Hepatocyte (in vitro differentiated cells): ENCODE results near the gene ATAD3B. TPM values are rescaled to one million over a fixed set of nuclear protein-coding genes. Genes with fewer than 3 reads are reported as not detected.
"Not testable (repeated sequence)": the region's sequence is repeated elsewhere in the genome, so short reads cannot be mapped to it uniquely, and the experiment has no call there.

Source experiments
- DNase-seq: peaks from one replicate; pipeline ENCODE4 v3.0.0-alpha.2; 2016; ENCODE audit warnings: low spot score
- H2AFZ ChIP-seq: fragments of 200-600 bp; sonication (generic); 2 replicates; pipeline ENCODE4 v1.6.0; 2016; ENCODE audit warnings: antibody characterized with exemption, mild to moderate bottlenecking
- H3K27ac ChIP-seq: fragments of 200-600 bp; sonication (generic); 2 replicates; pipeline ENCODE4 v1.5.1; 2016; ENCODE audit warnings: mild to moderate bottlenecking
- H3K27me3 ChIP-seq: fragments of 200-600 bp; sonication (generic); 2 replicates; pipeline ENCODE4 v1.6.1; 2016
- H3K36me3 ChIP-seq: fragments of 200-600 bp; sonication (generic); replicated peaks from 2 replicates; pipeline ENCODE4 v1.5.1; 2016; ENCODE audit warnings: low read depth; ENCODE audit not compliant: insufficient read depth
- H3K4me1 ChIP-seq: fragments of 200-600 bp; sonication (generic); 2 replicates; pipeline ENCODE4 v1.5.1; 2016; ENCODE audit warnings: mild to moderate bottlenecking, moderate library complexity; ENCODE audit not compliant: insufficient read depth
- H3K4me2 ChIP-seq: fragments of 200-600 bp; sonication (generic); 2 replicates; pipeline ENCODE4 v1.6.0; 2016
- H3K4me3 ChIP-seq: fragments of 200-600 bp; sonication (generic); 2 replicates; pipeline ENCODE4 v1.5.1; 2016; ENCODE audit warnings: mild to moderate bottlenecking
- H3K79me2 ChIP-seq: fragments of 200-600 bp; sonication (generic); 2 replicates; pipeline ENCODE4 v1.6.0; 2017; ENCODE audit warnings: mild to moderate bottlenecking
- H3K9me2 ChIP-seq: fragments of 200-600 bp; sonication (generic); replicated peaks from 2 replicates; pipeline ENCODE4 v1.6.0; 2017; ENCODE audit warnings: mild to moderate bottlenecking; ENCODE audit not compliant: insufficient read depth
- H3K9me3 ChIP-seq: fragments of 200-600 bp; sonication (generic); 2 replicates; pipeline ENCODE4 v1.5.1; 2016; ENCODE audit warnings: low read depth, mild to moderate bottlenecking
- H4K20me1 ChIP-seq: fragments of 200-600 bp; sonication (generic); 2 replicates; pipeline ENCODE4 v1.6.0; 2016; ENCODE audit warnings: mild to moderate bottlenecking; ENCODE audit not compliant: insufficient read depth, poor library complexity, severe bottlenecking
- CTCF ChIP-seq: fragments of 200-600 bp; sonication (generic); IDR thresholded peaks from 2 replicates; pipeline ENCODE4 v1.5.1; 2016; ENCODE audit warnings: antibody characterized with exemption, mild to moderate bottlenecking; ENCODE audit not compliant: poor library complexity
- EZH2 ChIP-seq: fragments of 200-600 bp; sonication (generic); IDR thresholded peaks from 2 replicates; pipeline ENCODE4 v1.6.1; 2016; ENCODE audit warnings: antibody characterized with exemption, mild to moderate bottlenecking, borderline replicate concordance
- EZH2phosphoT487 ChIP-seq: fragments of 200-600 bp; sonication (generic); IDR thresholded peaks from one replicate; pipeline ENCODE4 v1.6.1; 2018; ENCODE audit warnings: antibody characterized with exemption, mild to moderate bottlenecking, low read depth, moderate library complexity; ENCODE audit not compliant: unreplicated experiment, severe bottlenecking
- WGBS: methylation state at CpG from one replicate; pipeline ENCODE4 v1.1.6; 2016; ENCODE audit warnings: low lambda C conversion rate; ENCODE audit errors: missing lambda C conversion rate; 5-methylcytosine and 5-hydroxymethylcytosine counted together
- polyA plus RNA-seq: library from polyadenylated mRNA; unstranded; fragments of >200 nt; fragmentation: Nextera tagmentation; extraction: Ambion mirVana; gene quantifications from 2 replicates; pipeline ENCODE4 v1.2.1, GENCODE V29; 2016
- total RNA-seq: library from RNA; depleted of rRNA; stranded (reverse); fragments of >200 nt; gene quantifications from 2 replicates; pipeline ENCODE4 v1.2.3, GENCODE V29; 2014

Gene ATAD3B
- total and polyA plus RNA-seq, 2 experiments from 2014 or later: 13.4 to 33.2 TPM

- H3K36me3 ChIP-seq: no peaks in the 10 kb centered on the region
- no peak for TF ChIP-seq EZH2
- TF ChIP-seq EZH2phosphoT487: no peak
- no peak for TF ChIP-seq CTCF
- no peak overlapping the region for H2AFZ ChIP-seq
- H3K79me2 ChIP-seq: peaks cover 41% of the 10 kb centered on the region
- no peak overlapping the region for H3K4me3 ChIP-seq
- H3K9me3 ChIP-seq: no peaks in the 10 kb centered on the region
- H3K27ac ChIP-seq: no peak overlapping the region
- 98% methylated on average over 22 of the region's 22 CpGs for WGBS
- H3K4me1 ChIP-seq: peaks cover 7% of the 10 kb centered on the region
- no peak for DNase-seq
- H4K20me1 ChIP-seq: peaks cover 3% of the 10 kb centered on the region
- H3K27me3 ChIP-seq: no peaks in the 10 kb centered on the region
- no peak overlapping the region for H3K4me2 ChIP-seq
- no peaks in the 10 kb centered on the region for H3K9me2 ChIP-seq
Observed at GRCh38 chr1:1477206-1477605, 5.6 kb downstream of the ATAD3B start.

- Histone ChIP-seq H3K4me2 (no peak overlapping the region), H3K9me3 (no peaks in the 10 kb centered on the region), H4K20me1 (no peaks in the 10 kb centered on the region), H3K4me1 (no peaks in the 10 kb centered on the region), H3K9me2 (no peaks in the 10 kb centered on the region), H2AFZ (no peak overlapping the region), H3K79me2 (peaks cover 19% of the 10 kb centered on the region), H3K27ac (no peak overlapping the region), H3K27me3 (no peaks in the 10 kb centered on the region), H3K36me3 (no peaks in the 10 kb centered on the region), H3K4me3 (no peak overlapping the region)
- no peak for TF ChIP-seq EZH2phosphoT487
- TF ChIP-seq EZH2: no peak
- TF ChIP-seq CTCF: no peak
- 96% methylated on average over 5 of the region's 42 CpGs for WGBS
- no peak for DNase-seq
Observed at GRCh38 chr1:1479547-1480487, 8.3 kb downstream of the ATAD3B start.

GRCh38 chr1:1480488-1480867 lies 8.9 kb downstream of the ATAD3B start:
- not testable (repeated sequence) for DNase-seq, H3K9me2 ChIP-seq, H3K9me3 ChIP-seq, H3K27ac ChIP-seq, H3K27me3 ChIP-seq, H3K4me1 ChIP-seq, H2AFZ ChIP-seq, H3K4me3 ChIP-seq, H4K20me1 ChIP-seq, H3K4me2 ChIP-seq, H3K36me3 ChIP-seq
- H3K79me2 ChIP-seq: peaks cover 17% of the 10 kb centered on the region
- 97% methylated on average over 12 of the region's 16 CpGs for WGBS

- peaks cover 12% of the 10 kb centered on the region for H3K79me2 ChIP-seq
- not testable (repeated sequence) for H2AFZ ChIP-seq, H3K4me3 ChIP-seq, H3K9me3 ChIP-seq, H3K27me3 ChIP-seq, DNase-seq, H3K4me1 ChIP-seq, H3K27ac ChIP-seq, H3K36me3 ChIP-seq, H3K4me2 ChIP-seq, H3K9me2 ChIP-seq, H4K20me1 ChIP-seq
- 98% methylated on average over 14 of the region's 30 CpGs for WGBS
Observed at GRCh38 chr1:1481811-1482210, 10.2 kb downstream of the ATAD3B start.
